HFF-Myc (cell line): ENCODE results near the gene CABLES2.

ENCODE experiments used
- DNase-seq: peaks from one replicate; pipeline ENCODE4 v3.0.0-alpha.2; 2011; ENCODE audit warnings: low read depth; ENCODE audit errors: extremely low read depth
- H3K4me3 ChIP-seq: replicated peaks from 2 replicates; pipeline ENCODE4 v1.5.1; 2011; ENCODE audit warnings: low read depth, mild to moderate bottlenecking, control low read depth, low read length
- TF ChIP-seq, protein P1 (sequence below): IDR thresholded peaks from 2 replicates; pipeline ENCODE4 v1.5.1; 2012; ENCODE audit warnings: mild to moderate bottlenecking, low read depth, low read length, control low read depth; ENCODE audit errors: missing control alignments

CABLES2 gene

GRCh38 chr20:62355878-62356588 is 51.1 kb downstream of the CABLES2 start:
- TF ChIP-seq, protein P1, sequence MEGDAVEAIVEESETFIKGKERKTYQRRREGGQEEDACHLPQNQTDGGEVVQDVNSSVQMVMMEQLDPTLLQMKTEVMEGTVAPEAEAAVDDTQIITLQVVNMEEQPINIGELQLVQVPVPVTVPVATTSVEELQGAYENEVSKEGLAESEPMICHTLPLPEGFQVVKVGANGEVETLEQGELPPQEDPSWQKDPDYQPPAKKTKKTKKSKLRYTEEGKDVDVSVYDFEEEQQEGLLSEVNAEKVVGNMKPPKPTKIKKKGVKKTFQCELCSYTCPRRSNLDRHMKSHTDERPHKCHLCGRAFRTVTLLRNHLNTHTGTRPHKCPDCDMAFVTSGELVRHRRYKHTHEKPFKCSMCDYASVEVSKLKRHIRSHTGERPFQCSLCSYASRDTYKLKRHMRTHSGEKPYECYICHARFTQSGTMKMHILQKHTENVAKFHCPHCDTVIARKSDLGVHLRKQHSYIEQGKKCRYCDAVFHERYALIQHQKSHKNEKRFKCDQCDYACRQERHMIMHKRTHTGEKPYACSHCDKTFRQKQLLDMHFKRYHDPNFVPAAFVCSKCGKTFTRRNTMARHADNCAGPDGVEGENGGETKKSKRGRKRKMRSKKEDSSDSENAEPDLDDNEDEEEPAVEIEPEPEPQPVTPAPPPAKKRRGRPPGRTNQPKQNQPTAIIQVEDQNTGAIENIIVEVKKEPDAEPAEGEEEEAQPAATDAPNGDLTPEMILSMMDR, result no peak
- DNase-seq, result no peak
- no peak overlapping the region for H3K4me3 ChIP-seq

DNA sequence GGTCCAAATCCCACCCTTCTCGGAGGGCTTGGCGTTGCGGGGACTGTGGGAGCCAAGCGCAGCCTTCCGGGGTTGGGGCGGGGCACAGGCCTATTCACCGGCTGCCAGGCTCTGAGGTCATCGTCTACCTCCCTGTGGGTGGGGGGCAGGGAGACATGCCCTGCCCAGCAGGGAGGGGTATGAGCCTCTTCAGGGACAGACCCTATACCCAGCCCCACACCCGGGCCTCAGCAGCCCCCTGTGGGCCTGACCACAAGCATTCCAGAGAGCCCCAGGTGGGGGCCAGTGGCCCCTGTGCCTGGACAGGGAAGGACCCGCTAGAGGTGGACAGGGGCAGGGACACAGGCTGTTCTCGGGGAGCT is 51.6 kb downstream of the CABLES2 start:
- TF ChIP-seq, protein P1, result no peak
- H3K4me3 ChIP-seq, result no peak overlapping the region
- DNase-seq, result no peak

GRCh38 chr20:62354811-62355341 is 52.2 kb downstream of the CABLES2 start:
- no peak for DNase-seq
- H3K4me3 ChIP-seq, result no peak overlapping the region
- TF ChIP-seq, protein P1, result no peak

GRCh38 chr20:62354031-62354808 is 52.9 kb downstream of the CABLES2 start:
- DNase-seq, result no peak
- TF ChIP-seq, protein P1, result no peak
- H3K4me3 ChIP-seq, result no peak overlapping the region

- TF ChIP-seq, protein P1, result no peak
- no peak overlapping the region for H3K4me3 ChIP-seq
Observed at GRCh38 chr20:62353289-62354030, 53.6 kb downstream of the CABLES2 start.

DNA sequence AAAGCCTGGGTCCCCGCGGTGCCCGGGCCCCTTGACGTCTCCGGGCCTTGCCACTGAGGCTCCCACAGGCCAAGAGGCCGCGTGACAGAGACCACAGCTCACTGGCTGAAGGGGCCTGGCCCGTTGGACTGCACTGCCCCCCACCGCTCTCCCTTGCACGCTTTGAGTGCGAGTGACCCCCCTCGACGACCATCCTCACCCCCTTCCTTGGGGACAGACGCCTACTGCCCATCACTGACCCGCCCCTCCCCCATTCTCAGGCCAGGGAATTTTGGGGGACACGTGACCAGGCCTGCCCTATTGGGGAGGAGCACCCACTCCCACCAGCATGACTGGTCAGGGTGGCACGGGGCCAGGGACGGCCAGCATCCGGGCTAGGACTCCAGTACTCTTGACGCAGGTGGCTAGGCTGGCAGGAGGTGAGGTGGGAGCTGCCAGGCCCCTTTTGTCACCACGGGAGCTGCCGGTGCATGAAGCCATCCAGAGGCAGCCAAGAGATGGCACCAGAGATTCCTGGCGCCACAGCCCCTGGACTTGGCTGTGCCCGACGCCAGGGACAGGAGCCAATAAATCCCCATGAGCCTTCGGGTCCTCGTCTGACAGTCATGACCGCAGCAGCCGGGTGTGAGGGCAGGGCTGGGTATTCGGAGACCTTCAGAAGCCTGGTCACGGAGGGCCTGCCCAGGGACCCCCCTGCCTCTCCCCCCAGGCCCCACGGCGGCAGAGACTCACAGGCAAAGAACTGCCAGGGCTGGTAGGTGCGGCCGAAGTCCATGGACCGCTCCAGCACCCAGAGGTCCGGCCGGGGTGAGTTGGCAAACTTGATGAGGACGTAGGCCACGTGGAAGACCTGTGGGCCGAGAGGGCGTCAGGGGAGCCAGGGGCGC is 54.4 kb downstream of the CABLES2 start:
- DNase-seq, result no peak
- no peak overlapping the region for H3K4me3 ChIP-seq
- TF ChIP-seq, protein P1, result no peak

More at GRCh38 chr20:62353289-62354030, 53.6 kb downstream of the CABLES2 start:
- DNase-seq, result no peak
